ENCODE data around the gene ADCY4.

- TF ChIP-seq GATA2 (IDR thresholded peaks at IDR 0.05; ENCODE audit: low read depth, low read length) (no peak), GATA3 (IDR thresholded peaks at IDR 0.05; ENCODE audit: low read depth, low read length) (no peak)
These were observed 65.5 kb downstream of the ADCY4 start for GRCh38 chr14:24269368-24269767.

Measured in SH-SY5Y (cell line).